Measurements from ENCODE around the gene TRANK1.

- no peak for TF ChIP-seq CTCF (IDR thresholded peaks at IDR 0.05 in 4 of 5, conservative IDR thresholded peaks at IDR 0.05 in 1 of 5)
- TF ChIP-seq POLR2A (IDR thresholded peaks at IDR 0.05), result no peak
These were observed 92.8 kb downstream of the TRANK1 start for GRCh38 chr3:36852071-36852470.
